HG03139 (cell line): Measurements from ENCODE around the gene ADAMTS4.

Source experiments
- ATAC-seq: cut with Tn5 transposase; IDR thresholded peaks from one replicate; pipeline ENCODE4 v1.9.1; 2021; ENCODE audit not compliant: unreplicated experiment

The ADAMTS4 gene

DNA sequence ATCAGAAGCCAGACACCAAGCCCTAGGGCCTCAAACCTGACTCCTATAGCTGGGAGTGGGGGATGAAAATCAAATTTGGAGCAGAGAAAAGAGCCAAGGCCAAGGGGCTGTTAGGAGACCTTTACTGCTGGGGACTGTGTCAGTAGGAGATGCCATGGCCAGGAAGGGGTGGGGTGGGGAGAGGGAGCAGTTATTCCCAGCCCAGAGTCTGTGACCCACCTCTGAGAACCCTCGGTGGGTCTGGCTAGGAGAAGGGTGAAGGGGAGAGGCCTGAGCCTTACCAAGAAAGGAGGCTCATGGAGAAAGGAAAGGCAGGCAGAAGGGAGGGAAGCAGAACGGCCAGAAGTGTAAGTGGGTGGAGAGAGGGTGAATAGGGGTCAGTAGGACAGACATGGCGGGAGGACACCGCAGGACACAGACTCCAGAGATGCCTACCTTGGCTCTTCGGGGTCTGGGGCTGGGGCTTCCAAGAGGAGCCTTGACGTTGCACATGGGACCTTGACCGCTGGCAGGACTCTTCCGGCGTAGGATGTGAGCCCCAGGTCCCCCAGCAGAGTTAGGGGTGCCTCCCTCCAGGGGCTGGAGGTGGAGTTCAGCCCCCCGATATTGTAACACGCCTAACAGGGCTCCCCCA lies 1.2 kb downstream of the ADAMTS4 start:
- no peak for ATAC-seq

DNA sequence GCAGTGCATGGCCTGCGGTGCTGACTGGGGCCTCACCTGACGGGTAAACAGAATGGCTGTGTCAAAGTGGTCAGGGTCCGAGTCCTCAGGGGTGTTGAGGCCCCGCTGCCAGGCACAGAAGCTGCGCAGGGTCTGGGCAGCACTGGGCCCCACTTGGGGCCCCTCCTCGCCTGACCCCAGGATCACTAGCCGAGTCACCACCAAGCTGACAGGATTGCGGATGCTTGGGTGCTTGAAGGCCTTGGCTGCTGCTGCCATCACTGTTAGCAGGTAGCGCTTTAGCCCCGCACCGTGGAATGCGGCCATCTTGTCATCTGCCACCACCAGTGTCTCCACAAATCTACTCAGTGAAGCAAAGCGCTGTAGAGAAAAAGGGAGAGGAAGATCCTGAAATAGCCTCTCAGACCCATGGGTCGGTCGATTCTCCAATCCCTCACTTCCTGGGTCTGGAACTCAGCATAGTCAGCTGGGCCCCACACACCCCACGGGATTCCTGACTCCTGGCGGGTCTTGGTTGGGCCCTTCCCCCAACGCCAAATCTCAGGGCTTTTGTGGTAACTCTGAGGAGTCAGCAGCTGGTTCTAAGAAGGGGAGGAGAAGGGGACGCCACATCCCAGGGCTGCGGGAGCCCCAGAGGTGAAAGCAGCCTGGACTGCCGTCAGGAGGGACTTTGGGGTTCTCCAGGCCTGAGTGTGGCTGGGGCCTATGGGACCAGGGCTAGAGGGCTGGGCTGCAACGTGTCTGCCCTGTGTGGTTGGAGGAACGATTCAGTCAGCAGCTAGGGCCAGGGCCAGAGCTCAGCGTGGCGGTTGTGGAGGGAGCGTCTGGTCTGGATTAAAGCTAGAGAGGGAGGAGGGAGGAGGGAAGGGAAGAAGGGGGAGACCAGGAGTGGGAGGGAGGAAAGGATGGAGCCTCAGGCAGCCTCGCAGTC lies 2.1 kb downstream of the ADAMTS4 start:
- no peak for ATAC-seq

GRCh38 chr1:161196111-161196510 lies 2.7 kb downstream of the ADAMTS4 start:
- ATAC-seq, result no peak

GRCh38 chr1:161195171-161195570 lies 3.7 kb downstream of the ADAMTS4 start:
- ATAC-seq, result no peak

GRCh38 chr1:161193561-161194235 lies 5.2 kb downstream of the ADAMTS4 start:
- ATAC-seq, result no peak

DNA sequence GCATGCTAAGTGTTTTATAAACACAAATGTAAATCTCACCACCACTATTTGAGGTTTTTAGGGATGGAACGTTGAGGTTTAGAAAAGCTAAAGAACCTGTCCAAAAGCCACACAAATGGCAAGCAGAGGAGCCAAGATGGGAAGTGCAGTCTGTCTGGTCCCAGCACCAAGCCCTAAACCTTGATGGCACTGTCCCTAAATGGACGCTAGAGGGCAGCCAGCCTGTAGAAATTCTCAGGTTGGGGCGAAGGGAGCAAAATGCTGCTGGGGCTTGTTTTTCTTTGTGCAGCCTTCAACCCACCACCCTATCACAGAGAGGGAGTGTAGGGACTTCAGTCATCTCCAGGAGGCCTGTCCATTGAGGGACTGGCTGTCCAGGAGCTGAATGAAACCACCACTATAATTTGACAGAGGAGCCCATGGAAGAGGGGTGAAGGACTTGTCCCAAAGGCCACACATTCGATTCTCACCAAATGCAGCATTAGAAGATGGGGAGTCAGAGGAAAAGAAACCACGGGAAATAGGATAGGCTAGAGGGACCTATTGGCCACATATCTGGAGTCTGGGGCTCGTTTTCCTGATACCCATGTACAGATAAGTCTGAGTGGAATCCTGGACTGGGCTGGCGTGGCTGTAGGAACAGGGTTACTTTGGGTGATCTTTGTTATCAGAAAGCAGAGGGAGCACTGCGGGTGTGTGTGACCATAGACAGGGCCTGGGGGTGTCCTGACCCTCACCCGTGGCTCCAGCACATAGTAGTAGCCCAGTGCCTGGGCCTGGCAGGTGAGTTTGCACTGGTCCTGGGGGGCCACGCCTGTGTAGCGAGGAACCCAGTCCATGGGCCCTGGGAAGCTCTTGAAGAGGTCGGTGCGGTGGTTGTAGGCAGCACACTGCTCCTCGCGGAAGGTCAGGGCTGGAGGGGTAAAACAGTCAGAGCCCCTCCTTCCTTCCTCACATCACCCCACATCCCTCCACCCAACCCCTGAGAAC lies 6.1 kb downstream of the ADAMTS4 start:
- no peak for ATAC-seq

DNA sequence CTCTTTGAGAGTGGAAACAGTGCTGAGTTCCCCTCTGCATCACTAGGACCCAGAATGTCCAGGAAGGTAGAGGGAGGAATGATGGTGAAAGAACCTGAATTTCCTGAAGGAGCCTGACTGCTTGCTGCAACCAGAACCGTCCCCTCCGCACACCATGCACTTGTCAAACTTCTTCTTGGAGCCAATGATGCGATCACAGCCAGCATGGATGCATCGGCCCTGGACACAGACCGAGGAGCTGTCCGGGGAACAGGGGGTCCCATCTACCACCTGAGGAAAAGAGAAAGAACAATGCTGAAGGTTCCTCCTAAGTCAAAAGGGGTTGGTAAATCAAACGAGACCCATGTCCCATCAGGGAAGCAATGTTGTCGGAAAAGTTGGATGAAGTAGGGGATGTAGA lies 6.9 kb downstream of the ADAMTS4 start:
- ATAC-seq, result no peak

GRCh38 chr1:161190962-161191521 lies 7.8 kb downstream of the ADAMTS4 start:
- ATAC-seq, result no peak

DNA sequence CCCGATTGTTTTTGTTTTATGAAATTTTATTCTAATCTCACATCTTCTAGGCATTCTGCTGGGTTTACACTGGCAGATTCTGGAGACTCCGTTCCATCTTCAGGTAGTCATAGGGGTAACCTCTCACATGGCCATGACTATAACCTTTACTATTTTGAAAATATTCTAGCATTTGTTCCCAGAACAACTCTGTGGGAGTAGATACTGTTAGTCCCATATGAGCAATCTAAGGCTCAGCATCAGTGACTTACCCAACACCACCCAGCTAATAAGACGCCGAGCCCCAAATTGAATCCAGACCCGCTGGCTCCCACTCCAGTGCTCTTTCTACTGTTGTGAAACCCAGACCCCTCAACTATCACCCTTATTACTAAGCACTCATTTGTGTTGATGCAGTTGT lies 9.8 kb downstream of the ADAMTS4 start:
- no peak for ATAC-seq

GRCh38 chr1:161188381-161188780 lies 10.5 kb downstream of the ADAMTS4 start:
- no peak for ATAC-seq

- no peak for ATAC-seq
Observed at GRCh38 chr1:161187311-161187710, 11.5 kb downstream of the ADAMTS4 start.

GRCh38 chr1:161185732-161186311 lies 13.0 kb downstream of the ADAMTS4 start:
- ATAC-seq, result peak; percentile 35

DNA sequence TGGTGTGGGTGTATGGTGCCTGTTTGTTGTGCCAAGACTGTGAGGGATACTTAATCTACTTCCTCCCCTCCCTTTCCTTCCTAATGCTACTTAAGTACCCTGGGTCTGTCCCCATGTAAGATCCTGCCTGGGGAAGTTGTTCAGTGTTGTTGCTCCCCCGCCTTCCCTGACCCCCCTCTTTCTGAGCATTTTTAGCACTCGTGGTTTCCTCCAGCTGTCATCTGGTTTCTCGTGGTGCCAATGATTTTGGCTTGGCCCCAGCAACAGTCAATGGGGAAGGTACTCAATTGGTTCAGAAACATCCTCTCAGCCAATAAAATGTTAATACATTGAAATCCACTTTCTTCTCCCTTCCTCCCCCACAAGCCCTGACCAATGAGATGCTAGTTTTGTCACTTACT lies 13.6 kb downstream of the ADAMTS4 start:
- peak; percentile 65 for ATAC-seq

DNA sequence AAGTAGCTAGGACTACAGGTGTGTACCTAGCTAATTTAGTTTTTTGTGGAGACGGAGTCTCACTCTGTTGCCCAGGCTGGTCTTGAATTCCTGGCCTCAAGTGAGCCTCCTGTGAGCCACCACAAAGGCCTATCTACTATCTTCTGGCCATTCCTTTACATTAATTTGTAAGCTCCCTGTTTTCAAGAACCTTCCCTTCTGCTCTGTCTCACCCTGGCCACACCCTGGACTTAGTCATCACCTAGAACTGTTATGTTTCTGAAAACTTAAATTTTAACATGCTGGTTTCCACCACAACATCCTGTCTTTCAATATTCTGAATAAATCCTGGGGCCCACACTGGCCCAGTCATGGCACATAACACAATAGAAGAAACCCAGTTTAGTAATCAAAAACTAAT lies 16.6 kb downstream of the ADAMTS4 start:
- peak; percentile 39 for ATAC-seq

- no peak for ATAC-seq
Observed at GRCh38 chr1:161180639-161181038, 18.2 kb downstream of the ADAMTS4 start.

DNA sequence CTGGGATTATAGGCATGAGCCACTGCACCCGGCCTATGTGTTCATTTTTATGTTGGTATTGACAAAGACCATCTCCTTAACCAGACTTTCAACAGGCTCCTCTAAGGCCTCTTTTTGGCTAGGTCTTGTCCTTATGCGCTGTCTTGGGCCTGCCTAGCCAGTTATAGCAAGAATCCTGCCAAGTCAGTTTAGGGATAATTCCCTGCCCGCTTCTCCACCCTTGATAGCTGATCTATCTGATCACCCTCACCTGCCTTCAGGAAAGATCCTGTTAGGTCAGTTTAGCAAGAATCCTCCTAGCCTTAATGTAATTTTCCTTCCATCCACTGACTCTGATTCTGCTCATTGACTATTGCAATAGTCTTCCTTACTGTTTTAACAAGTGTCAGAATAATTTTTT lies 19.2 kb downstream of the ADAMTS4 start:
- no peak for ATAC-seq

- ATAC-seq, result no peak
Observed at GRCh38 chr1:161177936-161178244, 21.0 kb downstream of the ADAMTS4 start.

- ATAC-seq, result peak; percentile 79
Observed at GRCh38 chr1:161177112-161177935, 21.5 kb downstream of the ADAMTS4 start, which contains the start of gene B4GALT3. Gene B4GALT3, minus strand, starts transcription at chr1:161177507. Its CDS starts 1,447 bp downstream, at chr1:161176060.

DNA sequence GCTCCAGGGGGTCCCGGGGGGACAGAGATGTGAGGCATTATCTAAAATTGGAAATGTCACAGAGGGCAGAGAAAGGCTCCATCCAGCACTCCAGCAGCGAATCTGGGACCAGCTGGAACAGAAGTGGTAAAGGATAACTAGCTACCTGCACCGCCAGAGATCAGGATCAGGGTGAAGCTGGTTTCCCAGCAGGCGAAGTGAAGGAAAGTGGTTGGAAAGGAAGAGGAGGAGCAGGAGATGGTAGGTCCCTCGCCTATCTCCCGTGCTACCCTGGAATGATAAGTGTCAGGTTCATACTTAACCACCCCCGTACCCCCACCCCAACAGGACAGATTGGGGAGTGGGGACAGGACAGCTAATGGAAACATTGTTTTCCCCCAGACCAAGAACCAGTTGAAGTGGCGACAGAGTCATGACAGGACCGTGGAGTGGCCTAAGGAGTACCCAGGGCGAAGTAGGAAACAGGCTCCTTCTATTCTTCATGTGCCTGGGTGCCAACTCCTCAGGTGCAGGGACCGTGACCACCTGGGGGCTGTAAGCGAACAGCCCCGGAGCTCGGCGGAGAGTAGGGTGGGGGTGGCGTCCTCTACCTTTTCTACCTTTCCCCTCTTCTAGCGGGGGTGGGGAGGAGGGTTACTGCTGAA lies 22.3 kb downstream of the ADAMTS4 start:
- no peak for ATAC-seq
